ENCODE results near the gene CEP89.
A peak's percentile ranks its signal among the peaks of the same experiment; 100 is the strongest.
"Not testable (repeated sequence)": the region's sequence is repeated elsewhere in the genome, so short reads cannot be mapped to it uniquely, and the experiment has no call there.

The CEP89 gene

DNA sequence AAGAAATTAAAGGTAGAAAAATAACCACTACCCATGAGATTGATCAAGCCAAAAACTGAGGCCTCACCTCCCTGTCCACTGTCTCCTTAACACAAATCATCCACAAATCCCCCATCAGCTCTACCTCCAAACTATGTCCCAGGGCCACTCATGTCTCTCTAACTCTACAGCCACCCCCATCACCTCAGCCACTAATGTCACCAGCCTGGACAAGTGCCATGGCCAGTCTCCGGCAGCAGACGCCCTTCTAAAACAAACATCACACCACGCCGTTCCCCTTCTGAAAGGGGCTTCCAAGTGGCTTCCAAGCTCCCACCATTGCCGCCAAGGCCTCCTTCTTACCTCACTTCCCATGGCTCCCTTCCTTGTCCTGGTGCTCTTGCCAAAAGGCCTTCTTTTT is 16.5 kb upstream of the CEP89 start:
- H3K4me3 ChIP-seq; H3K27me3 ChIP-seq (ENCODE audit: low read depth); H3K4me1 ChIP-seq; H3K9me3 ChIP-seq; H3K36me3 ChIP-seq (replicated peaks); DNase-seq (ENCODE audit: low spot score in 2 of 2); in situ Hi-C loops (cut with MboI; ENCODE audit: low sequenced_read_pairs): not testable (repeated sequence)

DNA sequence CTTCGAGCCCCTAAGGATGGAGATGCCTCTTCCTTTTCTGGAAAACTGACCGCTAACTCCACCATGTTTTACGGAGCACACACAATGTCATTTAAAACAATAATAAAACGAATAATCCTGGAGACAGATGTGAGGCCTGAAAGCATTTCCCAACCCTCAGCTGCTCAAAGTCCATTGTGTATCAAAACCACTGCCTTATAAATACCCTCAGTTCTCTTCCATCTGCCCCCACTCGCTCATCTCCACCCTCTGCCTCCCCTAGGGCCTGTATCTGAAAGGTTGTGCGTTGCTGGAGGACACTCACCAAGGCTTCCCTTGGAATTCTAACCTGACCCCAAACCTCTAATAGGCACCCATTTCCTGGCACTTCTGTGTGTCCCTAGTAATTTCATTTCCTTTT is 10.7 kb upstream of the CEP89 start:
- H3K27me3 ChIP-seq (ENCODE audit: low read depth); in situ Hi-C loops (cut with MboI; ENCODE audit: low sequenced_read_pairs); H3K4me3 ChIP-seq; H3K4me1 ChIP-seq; H3K36me3 ChIP-seq (replicated peaks); H3K9me3 ChIP-seq; DNase-seq (ENCODE audit: low spot score in 2 of 2): not testable (repeated sequence)

DNA sequence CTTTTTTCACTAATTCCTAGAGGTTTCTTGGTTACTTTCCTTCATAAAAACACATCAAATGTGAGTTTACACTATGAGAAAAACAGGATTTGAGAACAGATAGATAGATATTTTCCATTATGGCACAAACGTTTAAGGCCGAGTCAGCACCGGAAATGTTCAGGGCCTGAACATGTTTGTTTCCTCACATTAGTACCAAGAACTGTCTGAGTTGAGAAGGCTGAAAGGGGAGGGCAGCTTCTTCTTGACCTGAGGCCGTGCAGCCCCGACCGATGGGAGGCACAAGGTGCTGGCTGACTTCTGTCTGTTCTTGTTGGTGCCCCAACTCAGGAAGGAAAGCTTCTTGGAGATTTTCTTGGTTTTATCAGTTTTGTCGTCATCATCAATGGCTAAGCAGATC is 8.0 kb upstream of the CEP89 start:
- H3K4me1 ChIP-seq; H3K4me3 ChIP-seq; H3K9me3 ChIP-seq; DNase-seq (ENCODE audit: low spot score in 2 of 2); H3K27me3 ChIP-seq (ENCODE audit: low read depth): not testable (repeated sequence)
- H3K36me3 ChIP-seq (replicated peaks): peaks cover 22% of the 10 kb centered on the region
- in situ Hi-C loops (cut with MboI; ENCODE audit: low sequenced_read_pairs): loop anchor here (5.0 to 10.0 kb wide), 3 partner anchors 135 to 295 kb away; no protein-coding TSS in a partner anchor

DNA sequence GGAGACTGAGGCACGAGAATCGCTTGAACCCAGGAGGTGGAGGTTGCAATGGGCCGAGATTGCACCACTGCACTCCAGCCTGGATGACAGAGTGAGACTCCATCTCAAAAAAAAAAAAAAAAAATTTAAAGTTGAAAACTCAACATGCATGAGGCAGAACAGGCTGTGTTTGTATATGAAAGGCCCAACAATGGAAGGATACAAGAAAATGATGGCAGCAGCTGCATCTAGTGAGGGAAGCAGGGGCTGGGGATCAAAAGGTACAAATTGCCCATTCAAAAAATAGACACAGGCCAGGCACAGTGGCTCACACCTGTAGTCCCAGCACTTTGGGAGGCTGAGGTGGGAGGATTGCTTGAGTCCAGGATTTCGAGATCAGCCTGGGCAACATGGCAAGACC is 6.1 kb upstream of the CEP89 start:
- not testable (repeated sequence) for H3K4me3 ChIP-seq; H3K27me3 ChIP-seq (ENCODE audit: low read depth); H3K4me1 ChIP-seq; H3K9me3 ChIP-seq; DNase-seq (ENCODE audit: low spot score in 2 of 2)
- peaks cover 22% of the 10 kb centered on the region for H3K36me3 ChIP-seq (replicated peaks)
- in situ Hi-C loops (cut with MboI; ENCODE audit: low sequenced_read_pairs): loop anchor here (5.0 to 10.0 kb wide), 3 partner anchors 137 to 293 kb away; no protein-coding TSS in a partner anchor

DNA sequence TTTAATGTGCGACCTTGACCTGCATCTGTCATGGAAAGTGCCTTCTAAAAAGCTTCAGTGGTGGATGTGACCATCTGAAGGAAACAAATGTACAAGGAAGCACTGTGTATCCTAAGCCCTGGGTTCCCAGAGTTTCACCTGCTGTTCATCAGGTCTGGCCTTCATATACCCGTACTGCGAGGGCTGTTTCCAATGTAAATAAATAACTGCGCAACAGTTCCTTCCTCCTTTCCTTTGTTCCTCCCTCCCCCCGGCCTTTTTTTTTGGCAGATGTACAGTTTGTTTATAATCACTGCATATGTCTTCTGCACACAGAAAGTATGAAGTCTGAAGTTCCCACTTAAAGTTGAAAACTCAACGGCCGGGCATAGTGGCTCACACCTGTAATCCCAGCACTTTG is 5.5 kb upstream of the CEP89 start:
- H3K36me3 ChIP-seq (replicated peaks): peaks cover 22% of the 10 kb centered on the region
- DNase-seq (ENCODE audit: low spot score in 2 of 2): no peak
- no peaks in the 10 kb centered on the region for H3K27me3 ChIP-seq (ENCODE audit: low read depth)
- no peaks in the 10 kb centered on the region for H3K4me1 ChIP-seq
- in situ Hi-C loops (cut with MboI; ENCODE audit: low sequenced_read_pairs): loop anchor here (5.0 to 10.0 kb wide), 3 partner anchors 138 to 292 kb away; no protein-coding TSS in a partner anchor
- no peak overlapping the region for H3K4me3 ChIP-seq
- no peaks in the 10 kb centered on the region for H3K9me3 ChIP-seq

DNA sequence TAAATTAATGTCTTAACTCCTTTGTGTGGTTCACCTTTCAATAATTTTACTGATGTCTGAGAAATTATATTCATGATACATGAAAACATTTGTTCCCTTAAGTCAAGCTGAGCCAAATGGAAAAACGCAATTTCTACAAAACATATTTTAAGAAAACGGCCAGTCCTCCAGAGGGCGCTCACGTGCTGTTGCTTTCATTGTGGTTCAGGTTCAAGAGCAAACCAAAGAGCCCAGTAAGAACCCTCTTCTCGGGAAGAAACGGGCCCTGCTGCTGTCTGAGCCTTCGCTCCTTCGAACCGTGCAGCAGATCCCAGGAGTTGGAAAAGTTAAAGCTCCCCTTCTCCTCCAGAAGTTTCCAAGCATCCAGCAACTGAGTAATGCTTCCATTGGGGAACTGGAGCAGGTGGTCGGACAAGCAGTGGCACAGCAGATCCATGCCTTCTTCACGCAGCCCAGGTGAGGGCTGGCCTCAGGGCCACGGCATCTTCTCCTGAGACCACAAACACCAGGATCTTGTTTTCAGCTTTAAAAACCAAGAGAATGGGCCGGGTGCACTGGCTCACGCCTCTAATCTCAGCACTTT is 4.6 kb upstream of the CEP89 start:
- no peaks in the 10 kb centered on the region for H3K4me1 ChIP-seq
- peaks cover 22% of the 10 kb centered on the region for H3K36me3 ChIP-seq (replicated peaks)
- DNase-seq (ENCODE audit: low spot score in 2 of 2): peak; percentile 45 to 85
- no peaks in the 10 kb centered on the region for H3K27me3 ChIP-seq (ENCODE audit: low read depth)
- in situ Hi-C loops (cut with MboI; ENCODE audit: low sequenced_read_pairs): loop anchor here (5.0 to 10.0 kb wide), 3 partner anchors 138 to 292 kb away; no protein-coding TSS in a partner anchor
- H3K4me3 ChIP-seq: no peak overlapping the region
- H3K9me3 ChIP-seq: no peaks in the 10 kb centered on the region

DNA sequence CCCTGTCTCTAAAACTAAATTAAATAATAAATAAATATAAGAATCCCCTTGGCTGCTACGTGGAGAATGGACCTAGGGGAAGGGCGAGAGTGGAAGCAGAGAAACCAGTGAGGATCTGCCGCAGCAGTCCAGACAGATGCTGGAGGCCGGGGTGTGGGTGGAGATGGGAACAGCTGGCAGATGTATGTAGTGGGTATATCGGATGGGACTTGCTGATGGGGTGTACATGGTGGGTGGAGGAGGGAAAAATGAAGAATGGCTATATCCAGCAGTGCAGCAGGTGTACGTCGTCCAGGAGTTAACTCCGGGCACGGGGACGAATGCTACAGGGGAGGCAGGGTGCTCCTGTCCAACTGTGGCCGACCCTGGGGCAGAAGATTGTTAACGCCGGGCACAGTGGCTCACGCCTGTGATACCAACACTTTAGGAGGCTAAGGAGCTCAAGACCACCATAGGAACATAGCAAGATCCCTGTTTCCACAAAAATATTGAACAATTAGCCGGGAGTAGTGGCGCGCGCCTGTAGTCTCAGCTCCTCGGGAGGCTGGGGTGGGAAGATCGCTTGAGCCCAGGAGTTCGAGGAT is 654 bp downstream of the CEP89 start:
- Histone ChIP-seq H3K4me3 (peak overlapping the region; percentile 87), H3K27me3 (ENCODE audit: low read depth) (no peaks in the 10 kb centered on the region), H3K4me1 (peaks cover 4% of the 10 kb centered on the region; the same call in 1 of the 2 replicates), H3K9me3 (no peaks in the 10 kb centered on the region), H3K36me3 (replicated peaks) (peaks cover 11% of the 10 kb centered on the region)
- no peak for DNase-seq (ENCODE audit: low spot score in 2 of 2)
- in situ Hi-C loops (cut with MboI; ENCODE audit: low sequenced_read_pairs): loop anchor here (10.0 kb wide), 2 partner anchors 144 to 286 kb away; no protein-coding TSS in a partner anchor

DNA sequence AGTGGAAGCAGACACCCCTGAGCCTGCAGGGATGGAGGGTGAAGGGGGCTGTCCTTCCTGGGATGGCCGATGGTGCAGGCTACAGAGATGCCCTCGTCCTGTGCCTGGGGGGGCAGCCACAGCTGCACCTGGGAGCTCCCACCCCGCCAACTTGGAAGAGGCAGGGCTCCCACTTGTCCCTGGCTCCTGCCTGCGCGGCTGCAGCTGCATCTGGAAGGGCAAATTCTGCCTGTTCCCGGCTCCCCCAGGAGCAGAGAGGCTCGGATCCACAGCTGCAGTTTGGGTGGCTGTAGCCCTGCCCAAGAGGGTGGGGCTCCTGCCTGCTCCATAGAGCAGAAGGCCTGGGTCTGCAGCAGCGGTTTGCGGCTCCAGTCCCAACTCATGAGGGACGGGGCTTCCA is 2.2 kb downstream of the CEP89 start:
- peaks cover 4% of the 10 kb centered on the region; the same call in 1 of the 2 replicates for H3K4me1 ChIP-seq
- DNase-seq (ENCODE audit: low spot score in 2 of 2): no peak
- H3K4me3 ChIP-seq: no peak overlapping the region
- no peaks in the 10 kb centered on the region for H3K27me3 ChIP-seq (ENCODE audit: low read depth)
- H3K9me3 ChIP-seq: no peaks in the 10 kb centered on the region
- in situ Hi-C loops (cut with MboI; ENCODE audit: low sequenced_read_pairs): no loop called here
- peaks cover 9% of the 10 kb centered on the region; the same call in 1 of the 2 replicates for H3K36me3 ChIP-seq (replicated peaks)

DNA sequence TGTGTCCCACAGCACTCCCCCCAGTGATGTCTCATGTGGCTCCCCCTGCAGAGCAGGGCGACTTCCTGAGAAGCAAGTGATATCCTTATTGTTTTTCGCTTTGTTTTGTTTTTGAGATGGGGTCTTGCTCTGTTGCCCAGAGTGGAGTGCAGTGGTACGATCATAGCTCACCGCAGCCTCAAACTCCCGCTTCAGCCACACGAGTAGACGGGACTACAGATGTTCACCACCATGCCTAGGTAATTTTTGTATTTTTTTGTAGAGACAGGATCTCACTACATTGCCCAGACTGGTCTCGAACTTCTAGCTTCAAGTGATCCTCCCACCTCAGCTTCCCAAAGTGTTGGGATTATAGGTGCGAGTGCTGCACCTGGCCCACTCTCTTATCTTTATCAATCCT is 5.0 kb downstream of the CEP89 start:
- Histone ChIP-seq H3K4me1 (peaks cover 4% of the 10 kb centered on the region; the same call in 1 of the 2 replicates), H3K27me3 (ENCODE audit: low read depth) (no peaks in the 10 kb centered on the region), H3K9me3 (no peaks in the 10 kb centered on the region), H3K36me3 (replicated peaks) (peaks cover 11% of the 10 kb centered on the region; the same call in 1 of the 2 replicates), H3K4me3 (no peak overlapping the region)
- no peak for DNase-seq (ENCODE audit: low spot score in 2 of 2)
- in situ Hi-C loops (cut with MboI; ENCODE audit: low sequenced_read_pairs): no loop called here

DNA sequence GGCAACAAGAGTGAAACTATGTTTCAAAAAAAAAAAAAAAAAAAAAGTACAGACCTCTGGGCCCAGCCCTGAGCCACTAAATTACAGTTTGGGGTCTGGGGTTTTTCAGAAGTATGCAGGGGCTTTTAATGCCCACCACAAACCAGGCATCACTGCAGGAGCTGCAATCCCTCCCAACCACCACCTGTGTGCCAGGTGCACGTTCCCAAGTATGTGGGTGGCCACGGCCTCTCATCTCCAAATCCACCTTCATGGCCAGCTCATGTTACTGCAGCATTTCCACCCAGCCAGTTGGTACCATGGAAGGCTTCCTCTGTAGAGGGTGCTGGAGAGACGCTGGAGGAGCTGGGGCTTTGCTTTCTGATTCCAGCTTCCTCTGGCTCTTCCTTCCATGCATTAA is 26.5 kb downstream of the CEP89 start:
- DNase-seq (ENCODE audit: low spot score in 2 of 2): no peak
- H3K27me3 ChIP-seq (ENCODE audit: low read depth): no peaks in the 10 kb centered on the region
- in situ Hi-C loops (cut with MboI; ENCODE audit: low sequenced_read_pairs): no loop called here
- no peaks in the 10 kb centered on the region for H3K9me3 ChIP-seq
- no peaks in the 10 kb centered on the region for H3K4me1 ChIP-seq
- H3K4me3 ChIP-seq: no peak overlapping the region
- peaks cover 11% of the 10 kb centered on the region for H3K36me3 ChIP-seq (replicated peaks)

DNA sequence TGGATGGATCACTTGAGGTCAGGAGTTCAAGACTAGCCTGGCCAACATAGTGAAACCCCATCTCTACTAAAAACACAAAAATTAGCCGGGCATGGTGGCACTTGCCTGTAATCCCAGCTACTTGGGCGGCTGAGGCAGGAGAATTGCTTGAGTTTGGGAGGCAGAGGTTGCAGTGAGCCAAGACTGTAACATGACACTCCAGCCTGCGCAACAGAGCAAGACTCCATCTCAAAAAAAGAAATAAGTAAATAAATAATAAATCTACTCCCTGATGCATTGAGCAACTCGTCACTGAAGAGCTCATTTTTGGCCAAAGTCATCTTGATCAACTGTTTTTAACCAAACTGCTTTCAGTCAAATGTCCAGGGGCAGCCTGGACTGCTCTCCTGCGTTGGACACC is 30.5 kb downstream of the CEP89 start:
- H3K27me3 ChIP-seq (ENCODE audit: low read depth); in situ Hi-C loops (cut with MboI; ENCODE audit: low sequenced_read_pairs); H3K4me1 ChIP-seq; H3K36me3 ChIP-seq (replicated peaks); H3K9me3 ChIP-seq; H3K4me3 ChIP-seq; DNase-seq (ENCODE audit: low spot score in 2 of 2): not testable (repeated sequence)

DNA sequence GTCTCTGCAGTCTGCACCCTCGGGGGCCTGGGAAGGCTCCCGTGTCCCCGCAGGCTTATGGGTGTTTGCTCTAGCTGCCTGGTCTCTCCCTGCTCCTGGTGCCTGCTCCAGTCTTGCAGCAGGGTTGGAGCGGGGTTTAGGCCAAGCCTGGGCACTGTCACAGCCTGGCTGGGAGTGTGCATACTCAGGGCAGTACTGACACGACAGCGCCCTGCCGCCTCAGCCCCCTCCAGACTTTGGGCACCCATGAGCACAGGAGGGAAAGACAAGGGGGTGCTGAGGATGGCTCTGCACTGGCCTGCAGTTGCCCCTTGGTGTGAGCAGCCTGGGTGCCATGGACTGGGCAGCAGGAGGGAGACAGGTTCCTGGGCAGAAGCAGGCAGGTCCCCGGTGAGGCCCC is 35.7 kb downstream of the CEP89 start:
- Histone ChIP-seq H3K36me3 (replicated peaks) (no peaks in the 10 kb centered on the region), H3K4me1 (no peaks in the 10 kb centered on the region)
- in situ Hi-C loops (cut with MboI; ENCODE audit: low sequenced_read_pairs): no loop called here

DNA sequence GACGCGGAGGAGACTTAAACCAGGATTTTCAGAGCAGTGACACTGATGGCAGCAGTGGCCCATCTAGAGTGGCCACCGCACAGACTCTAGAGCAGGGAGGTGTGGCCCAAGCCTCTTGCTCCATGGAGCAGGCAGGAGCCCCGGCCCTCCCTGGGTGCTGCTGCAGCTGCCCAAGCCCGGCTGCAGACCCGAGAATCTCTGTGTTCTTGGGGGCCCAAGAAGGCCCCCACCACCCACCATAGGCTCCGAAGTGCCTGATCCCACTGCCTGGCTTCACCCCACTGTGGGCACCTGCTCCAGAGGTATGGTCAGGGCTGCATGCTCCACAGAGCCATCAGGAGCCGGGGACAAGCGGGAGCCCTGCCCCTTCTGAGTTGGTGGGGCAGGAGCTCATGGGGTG is 36.1 kb downstream of the CEP89 start:
- Histone ChIP-seq H3K4me1 (no peaks in the 10 kb centered on the region), H3K36me3 (replicated peaks) (no peaks in the 10 kb centered on the region), H3K4me3 (no peak overlapping the region), H3K9me3 (no peaks in the 10 kb centered on the region), H3K27me3 (ENCODE audit: low read depth) (no peaks in the 10 kb centered on the region)
- in situ Hi-C loops (cut with MboI; ENCODE audit: low sequenced_read_pairs): no loop called here
- no peak for DNase-seq (ENCODE audit: low spot score in 2 of 2)

More for the DNA sequence above, 35.7 kb downstream of the CEP89 start:
- Histone ChIP-seq H3K9me3 (no peaks in the 10 kb centered on the region), H3K27me3 (ENCODE audit: low read depth) (no peaks in the 10 kb centered on the region), H3K4me3 (no peak overlapping the region)
- DNase-seq (ENCODE audit: low spot score in 2 of 2): no peak

DNA sequence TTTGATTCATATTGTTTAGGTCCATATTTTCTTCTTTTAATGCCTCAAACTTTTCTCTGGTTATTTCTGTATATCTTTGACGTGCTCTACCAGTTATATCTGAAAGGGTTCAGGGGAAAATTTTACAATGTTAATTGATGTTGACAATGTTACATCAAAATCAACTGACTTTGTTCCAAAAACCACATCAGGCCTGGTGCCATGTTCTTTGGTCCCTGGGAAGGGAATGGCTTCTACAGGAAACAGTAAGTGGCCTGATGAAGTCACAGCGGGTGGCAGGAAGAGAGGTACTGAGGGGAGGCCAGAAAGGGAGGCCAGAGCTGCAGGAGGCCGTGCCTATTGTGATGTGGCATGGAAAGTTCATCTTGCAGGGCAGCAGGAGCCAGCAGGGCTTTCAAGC is 38.2 kb downstream of the CEP89 start:
- no peaks in the 10 kb centered on the region for H3K27me3 ChIP-seq (ENCODE audit: low read depth)
- no peak for DNase-seq (ENCODE audit: low spot score in 2 of 2)
- H3K4me3 ChIP-seq: no peak overlapping the region
- in situ Hi-C loops (cut with MboI; ENCODE audit: low sequenced_read_pairs): no loop called here
- H3K4me1 ChIP-seq: no peaks in the 10 kb centered on the region
- H3K9me3 ChIP-seq: no peaks in the 10 kb centered on the region
- H3K36me3 ChIP-seq (replicated peaks): no peaks in the 10 kb centered on the region
